Keratinocyte (primary cell): ENCODE results near the gene ABI3BP.

ENCODE experiments used
- CTCF ChIP-seq, 3 experiments: IDR thresholded peaks in 1 of 3; conservative IDR thresholded peaks in 1 of 3; optimal IDR thresholded peaks in 1 of 3; 2 replicates in 2 of 3; 3 replicates in 1 of 3; pipeline versions ENCODE3 to v1.5.1; 2011; ENCODE audit warnings: low read length in 3 of 3, mild to moderate bottlenecking in 3 of 3, moderate library complexity in 2 of 3, control low read depth in 1 of 3, inconsistent platforms in 1 of 3; ENCODE audit not compliant: insufficient read depth in 2 of 3; ENCODE audit errors: extremely low read depth in 1 of 3
- EZH2 ChIP-seq: IDR thresholded peaks from one replicate; pipeline ENCODE4 v1.6.1; 2012; ENCODE audit warnings: inconsistent platforms, mild to moderate bottlenecking, low read length, moderate library complexity

- TF ChIP-seq CTCF (optimal IDR thresholded peaks at IDR 0.05 in 1 of 3, IDR thresholded peaks at IDR 0.05 in 1 of 3, conservative IDR thresholded peaks at IDR 0.05 in 1 of 3; ENCODE audit: extremely low read depth in 1 of 3, insufficient read depth in 2 of 3, low read length in 3 of 3), result no peak
- TF ChIP-seq EZH2, result no peak
Observed at GRCh38 chr3:100999160-100999559, 5.9 kb upstream of the ABI3BP start.
